ENCODE measurements around the gene SLC15A1.

Gene SLC15A1

DNA sequence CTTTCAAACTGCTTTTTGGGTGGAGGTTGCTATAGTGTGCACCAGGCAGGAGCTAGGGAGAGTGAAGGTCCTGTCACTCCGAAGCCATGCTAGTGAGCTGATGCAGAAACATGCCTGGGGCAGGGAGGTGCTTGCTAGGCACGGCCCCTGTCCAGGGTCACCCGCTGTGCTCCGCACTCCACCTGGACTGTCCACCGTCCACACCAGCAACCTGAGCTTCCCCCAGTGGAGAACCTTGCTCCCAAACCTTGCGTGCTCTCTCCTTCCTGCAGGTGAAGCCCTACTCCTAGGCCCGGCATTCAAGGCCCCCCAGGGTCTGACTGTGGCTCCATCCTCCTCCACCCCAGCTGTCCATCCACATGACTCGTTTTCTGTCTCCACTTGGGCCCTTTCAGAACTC, 12.3 kb downstream of the SLC15A1 start:
- H3K4me3 ChIP-seq (ENCODE audit: low read depth, low read length): no peak overlapping the region
- TF ChIP-seq, protein P1, sequence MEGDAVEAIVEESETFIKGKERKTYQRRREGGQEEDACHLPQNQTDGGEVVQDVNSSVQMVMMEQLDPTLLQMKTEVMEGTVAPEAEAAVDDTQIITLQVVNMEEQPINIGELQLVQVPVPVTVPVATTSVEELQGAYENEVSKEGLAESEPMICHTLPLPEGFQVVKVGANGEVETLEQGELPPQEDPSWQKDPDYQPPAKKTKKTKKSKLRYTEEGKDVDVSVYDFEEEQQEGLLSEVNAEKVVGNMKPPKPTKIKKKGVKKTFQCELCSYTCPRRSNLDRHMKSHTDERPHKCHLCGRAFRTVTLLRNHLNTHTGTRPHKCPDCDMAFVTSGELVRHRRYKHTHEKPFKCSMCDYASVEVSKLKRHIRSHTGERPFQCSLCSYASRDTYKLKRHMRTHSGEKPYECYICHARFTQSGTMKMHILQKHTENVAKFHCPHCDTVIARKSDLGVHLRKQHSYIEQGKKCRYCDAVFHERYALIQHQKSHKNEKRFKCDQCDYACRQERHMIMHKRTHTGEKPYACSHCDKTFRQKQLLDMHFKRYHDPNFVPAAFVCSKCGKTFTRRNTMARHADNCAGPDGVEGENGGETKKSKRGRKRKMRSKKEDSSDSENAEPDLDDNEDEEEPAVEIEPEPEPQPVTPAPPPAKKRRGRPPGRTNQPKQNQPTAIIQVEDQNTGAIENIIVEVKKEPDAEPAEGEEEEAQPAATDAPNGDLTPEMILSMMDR (IDR thresholded peaks at IDR 0.05; ENCODE audit: low read depth, low read length): no peak

GRCh38 chr13:98738993-98739392, 13.5 kb downstream of the SLC15A1 start:
- TF ChIP-seq, protein P1 (IDR thresholded peaks at IDR 0.05; ENCODE audit: low read depth, low read length): no peak
- no peak overlapping the region for H3K4me3 ChIP-seq (ENCODE audit: low read depth, low read length)

DNA sequence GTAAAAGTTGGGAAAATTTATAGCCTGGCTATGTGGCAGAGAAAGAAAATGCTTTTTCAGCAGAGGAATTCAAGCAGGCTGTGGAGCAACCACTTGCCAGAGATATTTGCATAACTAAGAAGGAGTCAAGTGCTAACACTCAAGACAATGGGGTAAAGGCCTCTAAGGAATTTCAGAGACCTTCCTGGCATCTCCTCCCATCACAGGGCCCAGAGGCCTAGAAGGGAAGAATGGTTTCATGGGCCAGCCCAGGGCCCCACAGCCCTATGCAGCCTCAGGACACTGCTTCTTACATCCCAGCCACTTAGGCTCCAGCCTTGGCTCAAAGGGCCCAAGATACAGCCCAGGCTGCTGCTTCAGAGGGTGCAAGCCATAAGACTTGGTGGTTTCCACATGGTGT, 14.3 kb downstream of the SLC15A1 start:
- TF ChIP-seq, protein P1 (IDR thresholded peaks at IDR 0.05; ENCODE audit: low read depth, low read length): no peak
- no peak overlapping the region for H3K4me3 ChIP-seq (ENCODE audit: low read depth, low read length)

GRCh38 chr13:98731925-98732324, 20.5 kb downstream of the SLC15A1 start:
- TF ChIP-seq, protein P1 (IDR thresholded peaks at IDR 0.05; ENCODE audit: low read depth, low read length): no peak
- H3K4me3 ChIP-seq (ENCODE audit: low read depth, low read length): no peak overlapping the region

- TF ChIP-seq, protein P1 (IDR thresholded peaks at IDR 0.05; ENCODE audit: low read depth, low read length): no peak
- no peak overlapping the region for H3K4me3 ChIP-seq (ENCODE audit: low read depth, low read length)
These were observed 21.4 kb downstream of the SLC15A1 start for GRCh38 chr13:98731038-98731437.

GRCh38 chr13:98730441-98730840, 22.0 kb downstream of the SLC15A1 start:
- H3K4me3 ChIP-seq (ENCODE audit: low read depth, low read length): no peak overlapping the region
- TF ChIP-seq, protein P1 (IDR thresholded peaks at IDR 0.05; ENCODE audit: low read depth, low read length): no peak

- TF ChIP-seq, protein P1 (IDR thresholded peaks at IDR 0.05; ENCODE audit: low read depth, low read length): no peak
- H3K4me3 ChIP-seq (ENCODE audit: low read depth, low read length): no peak overlapping the region
These were observed 22.8 kb downstream of the SLC15A1 start for GRCh38 chr13:98729658-98730057.
